ENCODE results near the gene ZNF423.

ZNF423 gene

DNA sequence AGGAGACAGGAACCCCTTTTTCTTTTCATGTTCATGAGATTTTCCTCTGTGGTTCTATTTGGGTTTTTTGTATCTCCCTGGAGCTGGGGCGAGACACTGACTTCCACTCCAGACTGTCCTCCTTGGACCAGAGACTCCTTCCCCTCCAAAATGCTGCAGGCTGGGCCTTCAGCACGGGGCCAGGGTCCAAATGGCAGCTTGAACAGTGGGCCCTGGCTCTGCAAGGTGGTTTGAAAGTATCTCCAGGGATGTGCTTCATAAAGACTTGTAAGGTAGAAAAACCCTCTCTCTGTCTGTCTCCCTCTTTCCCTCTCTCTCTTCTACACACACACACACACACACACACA is 236.1 kb downstream of the ZNF423 start:
- no peak for DNase-seq

DNA sequence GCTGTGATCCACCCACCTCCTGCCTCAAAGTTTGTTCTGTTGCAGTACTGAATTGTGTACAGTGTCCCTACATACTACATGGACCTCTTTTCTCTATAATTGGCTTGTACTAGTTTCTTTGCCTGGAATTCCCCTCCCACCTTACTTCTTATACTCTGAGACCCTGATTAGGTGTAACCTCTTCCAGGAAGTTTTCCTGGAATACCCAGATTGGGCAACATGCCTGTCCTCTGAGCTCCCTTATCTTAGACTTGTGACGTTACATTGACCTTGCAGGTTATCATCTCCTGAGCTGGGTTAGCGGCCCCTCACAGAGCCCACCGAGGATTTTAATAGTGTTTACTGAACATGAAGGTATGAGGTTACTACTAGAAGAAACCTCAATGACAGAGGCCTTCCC is 237.0 kb downstream of the ZNF423 start:
- DNase-seq = no peak

GRCh38 chr16:49617710-49618330 is 238.1 kb downstream of the ZNF423 start:
- no peak for DNase-seq

- no peak for DNase-seq
Observed at GRCh38 chr16:49617016-49617629, 238.8 kb downstream of the ZNF423 start.

DNA sequence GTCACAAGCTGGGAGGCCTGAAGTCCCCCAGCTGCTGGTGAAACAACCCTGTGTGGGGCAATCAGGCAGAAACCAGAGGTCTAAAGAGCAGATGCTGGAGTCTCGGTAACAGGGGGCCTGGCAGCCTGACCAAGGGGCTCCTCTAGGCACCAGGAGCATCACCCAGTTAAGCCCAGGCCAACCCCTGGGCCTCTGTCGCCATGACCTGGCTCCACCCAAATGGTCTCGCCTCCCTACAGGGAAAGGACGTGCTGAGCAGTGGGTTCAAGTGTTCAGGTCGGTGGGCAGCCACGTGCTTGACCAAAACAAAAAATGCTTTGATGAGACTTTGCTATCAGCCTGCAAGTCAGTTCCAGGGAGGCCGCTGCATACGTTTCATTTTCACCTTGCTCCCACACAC is 240.3 kb downstream of the ZNF423 start:
- DNase-seq = no peak

GRCh38 chr16:49610983-49611382 is 244.9 kb downstream of the ZNF423 start:
- no peak for DNase-seq

DNA sequence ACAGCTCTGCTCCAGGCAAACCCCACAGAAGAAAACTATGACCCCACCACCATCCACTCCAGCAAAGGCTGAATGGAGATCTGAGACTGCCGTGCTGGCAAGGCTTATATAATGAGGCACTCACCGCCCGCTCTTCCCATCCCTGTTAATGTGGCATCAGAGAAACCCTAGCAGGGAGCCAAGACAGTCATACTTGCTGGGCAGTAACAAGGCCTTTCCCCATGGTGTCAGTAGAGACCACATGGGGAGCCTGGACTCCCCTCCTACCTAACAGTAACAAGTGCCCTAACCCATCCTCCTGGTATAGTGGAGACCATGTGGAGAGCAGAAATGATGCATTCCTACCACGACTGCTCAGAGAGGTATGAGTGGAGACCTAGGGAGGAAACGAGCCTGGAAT is 247.1 kb downstream of the ZNF423 start:
- no peak for DNase-seq

DNA sequence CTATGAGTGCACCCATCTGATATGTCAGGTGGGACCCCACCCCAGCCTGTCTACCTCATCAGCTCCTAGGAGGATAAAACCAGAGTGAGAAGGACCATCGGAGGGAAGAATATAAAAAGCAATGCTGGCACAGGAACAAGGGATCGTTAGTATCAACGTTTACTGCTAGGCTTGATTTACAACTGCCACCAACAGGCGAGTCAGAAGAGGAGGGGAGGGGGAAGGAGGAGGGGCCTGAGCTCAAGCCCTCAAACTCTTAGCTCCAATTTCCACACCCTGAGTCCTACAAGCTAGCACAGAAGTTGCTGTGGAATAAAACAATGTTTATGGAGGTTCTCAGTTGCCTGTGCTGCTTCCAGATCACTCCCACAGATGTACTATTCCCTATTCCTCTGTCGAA is 247.8 kb downstream of the ZNF423 start:
- no peak for DNase-seq

DNA sequence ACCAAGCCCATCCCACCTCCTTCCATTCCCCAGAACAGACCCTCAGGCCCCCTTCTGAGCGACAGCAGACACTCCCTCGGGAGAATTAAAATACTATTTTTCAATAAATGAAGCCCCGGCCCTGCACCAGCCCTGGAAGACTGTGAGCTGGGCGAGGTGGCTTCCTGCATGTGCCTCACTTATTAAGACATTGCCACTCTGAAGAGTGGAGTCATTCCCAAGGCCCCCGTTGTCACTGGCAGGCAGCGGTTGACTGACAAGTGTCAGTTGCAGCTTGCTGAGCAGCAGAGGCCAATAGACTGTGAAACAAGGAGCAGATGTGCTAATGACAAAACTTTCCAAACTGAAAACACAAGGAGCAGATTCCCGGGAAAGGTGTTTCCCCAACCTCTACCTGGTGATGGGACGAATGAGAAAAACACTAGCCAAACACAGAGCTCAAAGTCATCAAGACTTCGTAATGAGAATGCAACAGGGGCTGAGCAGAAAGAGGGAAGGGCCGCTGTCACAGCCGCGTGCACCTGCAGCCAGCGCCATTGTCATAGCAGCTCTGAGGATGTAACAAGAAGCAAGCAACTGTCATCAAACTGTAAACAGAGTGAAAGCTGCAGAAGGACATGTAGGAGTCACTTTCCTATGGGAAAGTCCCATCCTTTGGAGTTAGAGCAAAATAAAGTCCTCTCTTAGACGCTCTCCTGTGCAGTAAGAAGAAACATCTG is 250.2 kb downstream of the ZNF423 start:
- no peak for DNase-seq

DNA sequence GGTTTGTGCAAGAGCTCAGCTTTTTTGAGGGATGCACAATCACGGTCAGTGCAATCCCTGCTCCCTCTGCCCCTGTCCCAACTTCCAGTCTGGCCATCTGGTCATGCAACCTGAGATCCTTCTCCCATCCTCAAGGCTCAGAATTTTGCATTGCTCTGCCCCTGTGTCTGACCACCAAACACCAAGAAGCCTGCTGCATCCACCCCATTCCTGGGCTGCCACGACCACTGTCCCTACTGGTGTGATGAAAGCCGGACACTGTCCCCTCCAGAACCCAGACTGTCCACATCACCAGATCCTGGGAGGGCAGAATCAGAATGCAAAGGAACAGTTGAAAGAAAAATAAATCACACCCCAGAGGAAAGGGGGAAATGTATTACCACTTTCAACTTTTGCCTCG is 251.3 kb downstream of the ZNF423 start:
- DNase-seq = no peak

GRCh38 chr16:49603956-49604355 is 252.0 kb downstream of the ZNF423 start:
- no peak for DNase-seq

- DNase-seq = no peak
Observed at GRCh38 chr16:49602976-49603310, 253.0 kb downstream of the ZNF423 start.

GRCh38 chr16:49602201-49602975 is 253.5 kb downstream of the ZNF423 start:
- no peak for DNase-seq

DNA sequence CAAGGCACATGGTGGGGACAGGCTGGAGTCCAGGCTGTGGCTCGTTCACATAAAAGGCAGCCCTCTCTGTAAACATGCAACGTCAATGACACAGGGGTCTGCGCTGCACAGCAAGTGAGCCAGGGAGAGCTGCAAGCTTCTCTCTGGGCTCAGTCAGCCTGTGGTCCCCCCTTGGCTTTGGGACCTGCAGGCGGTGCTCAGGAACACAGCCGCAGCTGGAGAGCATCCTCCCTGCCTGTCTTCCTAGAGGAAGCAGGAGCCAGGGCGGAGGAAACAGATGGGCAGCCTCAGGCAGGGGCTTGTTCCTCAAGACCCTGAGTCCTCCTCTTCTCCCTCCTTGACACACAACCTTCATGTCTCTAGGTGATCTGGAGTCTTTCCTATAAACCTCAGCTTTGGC is 254.3 kb downstream of the ZNF423 start:
- DNase-seq = no peak

DNA sequence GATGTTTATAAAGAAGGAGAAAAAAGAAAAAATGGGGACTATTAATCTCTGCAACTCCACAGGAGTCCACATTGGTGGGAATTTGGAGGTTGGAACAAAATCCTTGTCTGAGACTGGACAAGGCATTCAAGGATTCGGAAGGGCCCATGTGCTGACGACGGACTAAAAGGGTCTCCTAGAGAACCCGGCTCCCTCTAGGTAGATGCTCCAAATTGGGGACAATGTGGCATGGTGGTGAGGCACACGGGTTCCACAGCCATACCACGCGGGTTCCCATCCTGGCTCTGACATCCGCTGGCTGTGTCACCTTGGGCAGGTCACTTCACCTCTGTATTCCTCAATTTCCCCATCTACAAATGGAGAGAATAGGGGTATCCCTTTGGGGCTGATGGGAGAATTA is 254.9 kb downstream of the ZNF423 start:
- DNase-seq = no peak

DNA sequence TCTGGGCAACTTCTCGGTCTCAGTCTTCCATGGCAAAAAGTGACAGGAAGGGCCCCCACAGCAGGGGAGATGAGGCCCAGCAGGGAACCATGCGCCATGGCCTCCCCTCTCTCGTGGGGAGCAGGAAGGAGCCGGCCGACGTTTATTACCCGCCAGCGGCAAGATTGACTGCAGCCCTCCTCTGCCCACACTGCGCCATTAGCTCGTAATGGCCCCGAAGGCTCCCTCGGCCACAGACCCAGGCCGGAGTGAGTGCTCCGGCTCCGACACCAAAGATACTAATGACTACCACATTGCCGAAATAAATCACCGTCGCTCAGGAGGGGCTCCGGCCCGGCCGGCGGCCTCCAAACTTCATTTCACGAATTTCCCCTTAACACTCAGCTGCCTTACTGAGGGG is 255.4 kb downstream of the ZNF423 start:
- DNase-seq = no peak

DNA sequence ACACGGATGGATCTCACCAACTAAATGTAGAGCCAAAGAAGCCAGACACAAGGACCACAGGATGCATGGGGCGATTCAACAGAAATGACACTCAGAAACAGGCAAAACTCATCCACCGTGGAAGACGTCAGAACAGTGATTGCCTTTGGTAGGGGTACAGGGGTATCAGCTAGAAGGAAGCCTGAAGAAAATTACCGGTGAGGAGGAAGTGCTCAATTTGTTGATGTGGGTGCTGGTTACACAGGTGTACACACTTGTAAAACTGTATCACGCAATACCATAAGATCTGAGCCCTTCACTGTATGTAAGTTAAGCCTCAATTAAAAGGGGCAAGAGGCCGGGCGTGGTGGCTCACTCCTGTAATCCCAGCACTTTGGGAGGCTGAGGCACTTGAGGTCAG is 256.2 kb downstream of the ZNF423 start:
- DNase-seq = no peak

GRCh38 chr16:49599281-49599680 is 256.6 kb downstream of the ZNF423 start:
- no peak for DNase-seq

DNA sequence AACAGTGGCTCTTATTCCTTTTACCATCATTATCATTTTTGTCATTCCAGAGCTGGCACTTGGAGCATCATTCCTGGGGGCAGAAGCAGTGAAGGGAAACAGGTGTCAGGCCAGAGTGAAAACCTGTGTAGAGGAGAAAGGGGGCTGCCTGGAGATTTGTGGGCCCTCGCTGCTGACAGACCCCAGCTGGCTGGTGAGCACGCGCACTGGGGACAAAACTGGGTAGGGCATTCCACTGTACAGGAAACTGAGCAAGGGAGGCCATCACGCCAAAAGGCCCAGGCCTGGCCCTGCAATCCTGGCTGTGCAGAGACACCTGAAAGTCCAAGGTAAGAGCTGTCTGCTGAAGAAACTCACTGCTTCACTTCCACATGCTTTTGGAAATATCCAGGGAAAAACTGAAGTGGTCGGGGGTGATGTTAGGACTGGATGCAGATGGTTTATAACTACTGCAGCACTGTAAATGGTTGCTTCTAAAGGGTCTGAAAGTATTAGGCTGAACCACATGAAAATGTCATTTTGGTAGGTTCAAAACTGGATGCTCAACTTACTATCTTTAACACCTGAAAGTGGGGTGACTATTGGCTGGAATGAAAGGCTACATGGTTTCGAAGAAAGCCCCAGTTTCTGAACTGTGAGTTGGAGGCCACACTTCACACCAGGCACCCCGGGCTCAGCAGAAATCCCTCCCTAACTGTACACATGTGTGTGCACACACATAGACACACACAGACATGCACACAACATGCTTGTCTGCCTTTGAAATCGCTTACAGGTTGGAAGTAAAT is 257.3 kb downstream of the ZNF423 start:
- DNase-seq = no peak

DNA sequence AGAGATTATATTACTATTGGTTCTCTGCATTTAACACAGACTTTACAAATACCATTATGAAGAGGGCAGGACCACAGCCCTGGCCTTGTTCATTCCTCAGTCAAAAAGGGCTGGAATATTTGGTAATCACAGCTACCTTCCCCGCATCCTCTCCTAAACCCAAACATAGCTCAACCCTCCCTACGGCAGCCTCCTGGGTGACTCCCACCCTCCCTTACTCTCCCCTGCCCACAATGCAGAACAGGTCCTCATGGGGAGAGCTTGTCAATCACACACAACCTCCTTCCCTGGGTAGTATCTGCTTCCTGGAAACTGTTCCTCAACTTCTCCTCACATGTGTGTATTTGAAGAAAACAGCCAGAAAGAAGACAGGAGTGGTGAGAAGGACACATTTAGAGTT is 258.1 kb downstream of the ZNF423 start:
- no peak for DNase-seq

GRCh38 chr16:49596648-49597291 is 259.1 kb downstream of the ZNF423 start:
- no peak for DNase-seq

DNA sequence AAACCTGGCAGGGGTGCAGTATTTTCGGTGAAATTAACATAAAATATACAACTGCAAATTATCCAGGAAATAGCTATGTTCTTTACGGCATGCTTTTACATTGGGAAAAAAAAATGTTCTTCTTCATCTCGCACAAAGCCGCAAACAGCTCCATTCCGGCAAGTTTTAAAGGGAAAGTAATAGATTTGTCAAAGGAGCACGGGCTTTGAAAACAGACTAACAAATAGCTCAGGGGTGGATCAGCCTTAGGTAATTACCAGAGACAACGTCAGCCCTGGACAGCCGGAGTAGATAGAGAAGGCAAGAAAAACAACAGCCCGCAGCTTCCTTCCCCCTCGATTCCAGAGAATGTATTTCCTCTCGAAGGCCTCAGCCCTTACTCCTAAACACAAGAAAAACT is 259.8 kb downstream of the ZNF423 start:
- no peak for DNase-seq

All from effector CD4-positive, alpha-beta T cell (primary cell).